Pancreas (tissue), 10 donors: ENCODE results near the gene NFYC. TPM values are rescaled to one million over a fixed set of nuclear protein-coding genes. Genes with fewer than 3 reads are reported as not detected.

Source experiments
- ATAC-seq, 4 donors: fragments of 200-7000 bp; cut with Tn5 transposase; one replicate each; pipeline versions ENCODE4 v1.8.0 to v1.9.1; 2020; ENCODE audit warnings: mild to moderate bottlenecking in 4 of 4, moderate library complexity in 4 of 4
- DNase-seq, 6 donors: peaks; one replicate each; pipeline ENCODE4 v3.0.0-alpha.2; 2020
- FAIRE-seq: peaks from 2 replicates; lab custom pipeline; 2012; peaks lifted over from hg19 to GRCh38; lab: Jason Lieb, UNC
- H3K27ac ChIP-seq, 4 donors: fragments of 200-600 bp; sonication (generic); 1 replicate in 3 of 4; 2 replicates in 1 of 4; pipeline versions ENCODE4 v1.5.0 to v1.8.0; 2020
- H3K27me3 ChIP-seq, 4 donors: fragments of 200-600 bp; one replicate each; pipeline ENCODE4 v1.8.0; 2021
- H3K36me3 ChIP-seq, 3 donors: fragments of 200-600 bp; sonication (generic) in 1 of 3; one replicate each; pipeline versions ENCODE4 v1.5.0 to v1.8.0; 2020 to 2021
- H3K4me1 ChIP-seq, 3 donors: fragments of 200-600 bp; one replicate each; pipeline ENCODE4 v1.8.0; 2021
- H3K4me3 ChIP-seq, 4 donors: fragments of 200-600 bp; sonication (generic) in 2 of 4; one replicate each; pipeline versions ENCODE4 v1.5.0 to v1.8.0; 2020 to 2021
- H3K9me3 ChIP-seq, 4 donors: fragments of 200-600 bp; one replicate each; pipeline ENCODE4 v1.8.0; 2021
- CTCF ChIP-seq, 4 donors: fragments of 200-600 bp; sonication (generic) in 3 of 4; IDR thresholded peaks; one replicate each; pipeline versions ENCODE4 v1.5.0 to v1.8.0; 2021; ENCODE audit warnings: antibody characterized with exemption in 4 of 4
- WGBS, 2 donors: extraction: QIAGEN DNeasy Blood & Tissue Kit; methylation state at CpG; one replicate each; pipeline ENCODE4 v1.1.7; 2013; 5-methylcytosine and 5-hydroxymethylcytosine counted together
- intact Hi-C, 3 donors: fragments of 100-400 bp; cut with DNase I; formaldehyde crosslinking; loops; one replicate each; pipeline versions ENCODE4 v1.11.1 to v1.14.2; 2022
- polyA plus RNA-seq, 2 donors: library from polyadenylated mRNA; stranded (reverse); fragments of 200-250 nt; gene quantifications; one replicate each; pipeline ENCODE4 v1.2.3, GENCODE V29; 2013
- total RNA-seq, 6 donors: library from RNA; stranded (reverse); fragmentation: NEBNext Ultra II Directional in 4 of 6; extraction: Animal tissue kit (Norgen Biotek cat#: 25700) in 4 of 6; gene quantifications; one replicate each; pipeline versions ENCODE4 v1.2.1 to v1.2.4, GENCODE V29; 2021 to 2023
- donor health status: healthy with polysubstance abuse.
- donor health status: DM: no; HTN: no; CAD: no; lungs with moderate emphysema.
- donor health status: DM: no; HTN: no; CAD: no.
- donor health status: control.
- donor health status: control.
- donor health status: Bipolar disorder and iron deficiency.
- donor health status: DM: yes; HTN: yes; CAD: no.
- donor health status: DM: no; HTN: no; CAD: no.
- donor health status: DM: no; HTN: no; CAD: no.
- donor health status: DM: yes; HTN: yes; CAD: no.

The NFYC gene
- total and polyA plus RNA-seq, 8 donors: 21.3 to 39.6 (median 28.2) TPM

DNA sequence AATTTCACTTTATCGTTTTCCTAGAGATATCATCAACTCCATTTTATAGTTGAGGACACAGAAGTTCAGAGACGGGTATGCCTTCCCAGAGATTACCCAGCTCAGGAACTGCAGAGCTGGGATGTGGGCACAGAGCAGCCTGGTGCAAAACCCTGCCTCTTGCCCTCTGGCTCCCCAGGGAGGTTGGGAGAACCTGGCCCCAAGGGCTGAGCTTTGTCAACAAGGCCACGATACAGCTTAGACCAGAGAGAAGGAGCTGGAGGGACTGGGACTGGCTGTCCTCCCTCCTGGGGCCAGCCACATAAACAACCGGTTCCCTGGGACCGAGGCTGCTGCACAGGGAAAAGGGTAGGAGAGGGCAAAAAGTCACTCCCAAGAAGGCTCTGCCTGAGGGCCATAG is 29.8 kb upstream of the NFYC start:
- no peak overlapping the region for H3K4me3 ChIP-seq
- no peak overlapping the region for H3K27ac ChIP-seq
- intact Hi-C loops: no loop called here
- no peaks in the 10 kb centered on the region for H3K9me3 ChIP-seq
- WGBS, 2 donors: 79% methylated on average over 5 of the region's 5 CpGs
- ATAC-seq (no peak), DNase-seq (no peak), FAIRE-seq (no peak)
- H3K36me3 ChIP-seq: no peaks in the 10 kb centered on the region
- TF ChIP-seq CTCF (IDR thresholded peaks at IDR 0.05): no peak
- H3K4me1 ChIP-seq: no peaks in the 10 kb centered on the region
- H3K27me3 ChIP-seq: no peaks in the 10 kb centered on the region

DNA sequence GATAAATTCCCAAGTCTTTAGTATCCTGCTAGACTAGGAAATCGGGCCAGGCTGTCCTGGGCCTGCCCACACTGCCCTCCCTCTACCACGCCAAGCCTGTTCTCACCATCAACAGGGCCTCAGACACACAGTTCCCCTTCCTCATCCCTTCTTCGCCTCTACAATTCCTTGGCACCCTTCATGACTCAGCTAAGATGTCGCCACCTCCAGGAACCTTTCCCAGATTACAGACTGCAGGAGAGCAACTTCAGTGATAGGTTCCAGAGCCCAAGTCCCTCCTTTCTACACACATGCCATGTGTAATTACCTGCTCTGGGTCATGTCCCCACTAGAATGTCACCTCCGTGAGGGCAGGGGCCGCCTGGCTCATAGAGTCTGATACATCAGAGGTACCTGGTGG is 29.4 kb upstream of the NFYC start:
- no peaks in the 10 kb centered on the region for H3K36me3 ChIP-seq
- H3K27me3 ChIP-seq: no peaks in the 10 kb centered on the region
- intact Hi-C loops: no loop called here
- H3K9me3 ChIP-seq: no peaks in the 10 kb centered on the region
- ATAC-seq: no peak
- WGBS, 2 donors: 70 to 86% methylated on average over 6 of the region's 6 CpGs
- no peaks in the 10 kb centered on the region for H3K4me1 ChIP-seq
- FAIRE-seq: no peak
- H3K4me3 ChIP-seq: no peak overlapping the region
- DNase-seq: no peak
- no peak for TF ChIP-seq CTCF (IDR thresholded peaks at IDR 0.05)
- H3K27ac ChIP-seq: no peak overlapping the region

- Histone ChIP-seq H3K27me3 (no peaks in the 10 kb centered on the region), H3K9me3 (no peaks in the 10 kb centered on the region), H3K4me3 (no peak overlapping the region), H3K36me3 (no peaks in the 10 kb centered on the region), H3K27ac (no peak overlapping the region), H3K4me1 (no peaks in the 10 kb centered on the region)
- ATAC-seq (no peak), FAIRE-seq (no peak), DNase-seq (no peak)
- intact Hi-C loops: no loop called here
- 86 to 89% methylated on average over 4 of the region's 4 CpGs for WGBS, 2 donors
- TF ChIP-seq CTCF (IDR thresholded peaks at IDR 0.05): no peak
Observed at GRCh38 chr1:40662864-40663263, 28.6 kb upstream of the NFYC start.

- Histone ChIP-seq H3K36me3 (no peaks in the 10 kb centered on the region), H3K27me3 (no peaks in the 10 kb centered on the region), H3K27ac (no peak overlapping the region), H3K4me3 (no peak overlapping the region), H3K4me1 (peaks cover 0 to under 1% (median 0%) of the 10 kb centered on the region in 3 donors), H3K9me3 (no peaks in the 10 kb centered on the region)
- 68 to 78% methylated on average over 8 of the region's 8 CpGs for WGBS, 2 donors
- no peak for ATAC-seq
- intact Hi-C loops: no loop called here
- TF ChIP-seq CTCF (IDR thresholded peaks at IDR 0.05): no peak
- DNase-seq: no peak
- no peak for FAIRE-seq
Observed at GRCh38 chr1:40663324-40664166, 28.0 kb upstream of the NFYC start.

GRCh38 chr1:40664167-40664537 is 27.4 kb upstream of the NFYC start:
- H3K4me1 ChIP-seq: peaks cover 0 to 3% (median 0%) of the 10 kb centered on the region in 3 donors
- no peak for FAIRE-seq
- no peak for DNase-seq
- no peak overlapping the region for H3K27ac ChIP-seq
- WGBS, 2 donors: 100% methylated on average over 1 of the region's 1 CpG
- intact Hi-C loops: no loop called here
- H3K9me3 ChIP-seq: no peaks in the 10 kb centered on the region
- no peaks in the 10 kb centered on the region for H3K36me3 ChIP-seq
- no peak overlapping the region for H3K4me3 ChIP-seq
- no peaks in the 10 kb centered on the region for H3K27me3 ChIP-seq
- TF ChIP-seq CTCF (IDR thresholded peaks at IDR 0.05): no peak
- ATAC-seq: no peak
